Loucy (cell line): ENCODE measurements around the gene SLC5A4.

ENCODE experiments used
- H2AFZ ChIP-seq: fragments of 200-600 bp; sonication (generic); 2 replicates; pipeline ENCODE4 v1.6.0; 2016; ENCODE audit warnings: antibody characterized with exemption, mild to moderate bottlenecking, low read length, moderate library complexity
- H3F3A ChIP-seq: fragments of 200-600 bp; 2 replicates; pipeline ENCODE4 v1.6.0; 2016; ENCODE audit warnings: antibody characterized with exemption, low read depth, mild to moderate bottlenecking
- H3K27me3 ChIP-seq: fragments of 200-600 bp; sonication (generic); 2 replicates; pipeline ENCODE4 v1.6.1; 2014; ENCODE audit warnings: low read length, mild to moderate bottlenecking; ENCODE audit not compliant: insufficient read depth, poor library complexity, severe bottlenecking
- H3K36me3 ChIP-seq: fragments of 200-600 bp; sonication (generic); 2 replicates; pipeline ENCODE4 v1.6.1; 2016; ENCODE audit warnings: low read length; ENCODE audit not compliant: insufficient read depth
- H3K4me1 ChIP-seq: fragments of 200-600 bp; sonication (generic); 2 replicates; pipeline ENCODE4 v1.5.1; 2014; ENCODE audit warnings: low read length, mild to moderate bottlenecking; ENCODE audit not compliant: insufficient read depth, poor library complexity, severe bottlenecking
- H3K4me2 ChIP-seq: fragments of 200-600 bp; sonication (generic); 2 replicates; pipeline ENCODE4 v1.6.0; 2014; ENCODE audit warnings: antibody characterized with exemption, low read length, low read depth, mild to moderate bottlenecking; ENCODE audit not compliant: poor library complexity, severe bottlenecking
- H3K4me3 ChIP-seq: fragments of 200-600 bp; sonication (generic); 2 replicates; pipeline ENCODE4 v1.5.1; 2014; ENCODE audit warnings: low read length, mild to moderate bottlenecking, mixed read lengths; ENCODE audit not compliant: poor library complexity, severe bottlenecking
- H3K79me2 ChIP-seq: fragments of 200-600 bp; sonication (generic); 2 replicates; pipeline ENCODE4 v1.6.1; 2014; ENCODE audit warnings: low read length; ENCODE audit not compliant: insufficient read depth
- H3K9ac ChIP-seq: fragments of 200-600 bp; sonication (generic); 2 replicates; pipeline ENCODE4 v1.6.0; 2014; ENCODE audit warnings: mild to moderate bottlenecking, low read depth, low read length, moderate library complexity; ENCODE audit not compliant: poor library complexity, severe bottlenecking
- H3K9me2 ChIP-seq: fragments of 200-600 bp; sonication (generic); replicated peaks from 2 replicates; pipeline ENCODE4 v1.6.1; 2016; ENCODE audit warnings: low read depth, low read length, mixed read lengths
- H3K9me3 ChIP-seq: fragments of 200-600 bp; sonication (generic); 2 replicates; pipeline ENCODE4 v1.6.1; 2014; ENCODE audit warnings: mild to moderate bottlenecking, antibody characterized with exemption, low read length, low read depth; ENCODE audit not compliant: insufficient read depth
- H4K20me1 ChIP-seq: fragments of 200-600 bp; sonication (generic); 2 replicates; pipeline ENCODE4 v1.6.0; 2014; ENCODE audit warnings: antibody characterized with exemption, low read length, mild to moderate bottlenecking; ENCODE audit not compliant: insufficient read depth, poor library complexity, severe bottlenecking
- EZH2phosphoT487 ChIP-seq: fragments of 200-600 bp; IDR thresholded peaks from 2 replicates; pipeline ENCODE4 v1.6.1; 2018; ENCODE audit warnings: antibody characterized with exemption, mild to moderate bottlenecking, moderate library complexity, borderline replicate concordance
- TF ChIP-seq, protein P1 (sequence below): fragments of 200-600 bp; sonication (generic); conservative IDR thresholded peaks from 2 replicates; pipeline ENCODE4 v1.5.1; 2014; ENCODE audit warnings: mild to moderate bottlenecking, antibody characterized with exemption, low read length

SLC5A4 gene

GRCh38 chr22:32202161-32202538 is 53.0 kb downstream of the SLC5A4 start:
- H3K79me2 ChIP-seq = no peaks in the 10 kb centered on the region
- H3K4me3 ChIP-seq = no peak overlapping the region
- H3K4me1 ChIP-seq = peaks cover 3% of the 10 kb centered on the region
- H3K9me2 ChIP-seq = no peaks in the 10 kb centered on the region
- no peaks in the 10 kb centered on the region for H3K36me3 ChIP-seq
- H3K4me2 ChIP-seq = no peak overlapping the region
- TF ChIP-seq EZH2phosphoT487 = no peak
- TF ChIP-seq, protein P1, sequence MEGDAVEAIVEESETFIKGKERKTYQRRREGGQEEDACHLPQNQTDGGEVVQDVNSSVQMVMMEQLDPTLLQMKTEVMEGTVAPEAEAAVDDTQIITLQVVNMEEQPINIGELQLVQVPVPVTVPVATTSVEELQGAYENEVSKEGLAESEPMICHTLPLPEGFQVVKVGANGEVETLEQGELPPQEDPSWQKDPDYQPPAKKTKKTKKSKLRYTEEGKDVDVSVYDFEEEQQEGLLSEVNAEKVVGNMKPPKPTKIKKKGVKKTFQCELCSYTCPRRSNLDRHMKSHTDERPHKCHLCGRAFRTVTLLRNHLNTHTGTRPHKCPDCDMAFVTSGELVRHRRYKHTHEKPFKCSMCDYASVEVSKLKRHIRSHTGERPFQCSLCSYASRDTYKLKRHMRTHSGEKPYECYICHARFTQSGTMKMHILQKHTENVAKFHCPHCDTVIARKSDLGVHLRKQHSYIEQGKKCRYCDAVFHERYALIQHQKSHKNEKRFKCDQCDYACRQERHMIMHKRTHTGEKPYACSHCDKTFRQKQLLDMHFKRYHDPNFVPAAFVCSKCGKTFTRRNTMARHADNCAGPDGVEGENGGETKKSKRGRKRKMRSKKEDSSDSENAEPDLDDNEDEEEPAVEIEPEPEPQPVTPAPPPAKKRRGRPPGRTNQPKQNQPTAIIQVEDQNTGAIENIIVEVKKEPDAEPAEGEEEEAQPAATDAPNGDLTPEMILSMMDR = no peak
- no peaks in the 10 kb centered on the region for H3F3A ChIP-seq
- no peaks in the 10 kb centered on the region for H3K9me3 ChIP-seq
- peak overlapping the region; percentile 62 for H2AFZ ChIP-seq
- H4K20me1 ChIP-seq = no peaks in the 10 kb centered on the region
- H3K27me3 ChIP-seq = no peaks in the 10 kb centered on the region
- no peak overlapping the region for H3K9ac ChIP-seq

- H4K20me1 ChIP-seq = no peaks in the 10 kb centered on the region
- H3K9me3 ChIP-seq = no peaks in the 10 kb centered on the region
- no peaks in the 10 kb centered on the region for H3K9me2 ChIP-seq
- no peaks in the 10 kb centered on the region for H3K36me3 ChIP-seq
- H2AFZ ChIP-seq = no peak overlapping the region
- no peaks in the 10 kb centered on the region for H3K79me2 ChIP-seq
- no peaks in the 10 kb centered on the region for H3K27me3 ChIP-seq
- no peak overlapping the region for H3K9ac ChIP-seq
- TF ChIP-seq, protein P1 = no peak
- TF ChIP-seq EZH2phosphoT487 = no peak
- H3K4me1 ChIP-seq = peaks cover 3% of the 10 kb centered on the region
- no peak overlapping the region for H3K4me3 ChIP-seq
- no peak overlapping the region for H3K4me2 ChIP-seq
- no peaks in the 10 kb centered on the region for H3F3A ChIP-seq
Observed at GRCh38 chr22:32200752-32201151, 54.4 kb downstream of the SLC5A4 start.

GRCh38 chr22:32199961-32200360 is 55.2 kb downstream of the SLC5A4 start:
- H3K9me3 ChIP-seq = no peaks in the 10 kb centered on the region
- TF ChIP-seq EZH2phosphoT487 = no peak
- TF ChIP-seq, protein P1 = no peak
- no peaks in the 10 kb centered on the region for H3K27me3 ChIP-seq
- H3K9ac ChIP-seq = no peak overlapping the region
- no peak overlapping the region for H3K4me3 ChIP-seq
- no peaks in the 10 kb centered on the region for H3K79me2 ChIP-seq
- H4K20me1 ChIP-seq = no peaks in the 10 kb centered on the region
- no peak overlapping the region for H3K4me2 ChIP-seq
- H3K9me2 ChIP-seq = no peaks in the 10 kb centered on the region
- no peaks in the 10 kb centered on the region for H3K36me3 ChIP-seq
- peaks cover 3% of the 10 kb centered on the region for H3K4me1 ChIP-seq
- no peaks in the 10 kb centered on the region for H3F3A ChIP-seq
- H2AFZ ChIP-seq = no peak overlapping the region
